ENCODE measurements around the gene ITSN1.
"Not testable (repeated sequence)": the region's sequence is repeated elsewhere in the genome, so short reads cannot be mapped to it uniquely, and the experiment has no call there.

Gene ITSN1

DNA sequence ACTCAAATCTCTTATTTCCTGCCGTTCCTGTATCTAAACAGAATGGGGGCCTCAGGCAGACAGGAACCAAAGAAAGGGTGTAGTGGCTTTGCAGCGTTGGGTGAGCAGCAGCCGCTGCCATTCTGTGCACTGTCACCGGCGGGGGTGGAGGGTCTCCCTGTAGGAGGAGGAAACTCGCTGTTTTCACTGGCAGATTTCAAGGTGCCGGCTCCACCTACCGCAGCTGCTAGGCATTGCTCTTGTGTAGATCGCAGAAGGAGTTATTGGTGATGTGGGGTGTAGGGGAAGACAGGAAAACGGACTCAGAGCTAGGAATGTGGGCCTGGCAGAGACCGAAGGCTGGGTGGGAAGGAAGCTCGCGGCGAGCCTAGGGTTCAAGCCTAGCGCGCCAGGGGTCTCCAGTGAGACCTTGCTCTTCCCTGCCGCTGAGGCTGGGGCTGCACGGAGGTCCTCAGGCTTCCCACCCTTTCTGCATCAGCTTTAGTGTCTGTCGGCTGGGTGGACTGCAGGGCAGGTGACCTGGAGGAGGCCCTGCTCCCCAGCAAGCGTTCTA lies 252.5 kb downstream of the ITSN1 start:
- peak; percentile 90 for DNase-seq (ENCODE audit: low spot score)

DNA sequence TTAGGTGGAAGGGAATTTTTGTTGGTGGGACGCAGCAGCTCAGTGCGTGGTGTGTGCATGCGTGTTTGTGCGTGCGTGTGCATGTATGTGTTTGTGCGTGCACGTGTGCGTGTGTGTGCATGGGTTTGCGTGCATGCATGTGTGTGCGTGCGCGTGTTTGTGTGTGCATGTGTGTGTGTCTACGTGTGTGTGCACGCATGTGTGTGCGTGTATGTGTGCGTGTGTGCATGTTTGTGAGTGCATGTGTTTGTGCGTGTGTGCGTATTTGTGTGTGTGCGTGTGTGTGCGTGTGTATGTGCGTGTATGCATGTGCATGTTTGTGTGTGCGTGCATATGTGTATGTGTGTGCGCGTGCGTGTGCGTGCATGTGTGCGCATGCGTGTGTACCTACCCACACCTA lies 253.1 kb downstream of the ITSN1 start:
- DNase-seq (ENCODE audit: low spot score) = no peak

DNA sequence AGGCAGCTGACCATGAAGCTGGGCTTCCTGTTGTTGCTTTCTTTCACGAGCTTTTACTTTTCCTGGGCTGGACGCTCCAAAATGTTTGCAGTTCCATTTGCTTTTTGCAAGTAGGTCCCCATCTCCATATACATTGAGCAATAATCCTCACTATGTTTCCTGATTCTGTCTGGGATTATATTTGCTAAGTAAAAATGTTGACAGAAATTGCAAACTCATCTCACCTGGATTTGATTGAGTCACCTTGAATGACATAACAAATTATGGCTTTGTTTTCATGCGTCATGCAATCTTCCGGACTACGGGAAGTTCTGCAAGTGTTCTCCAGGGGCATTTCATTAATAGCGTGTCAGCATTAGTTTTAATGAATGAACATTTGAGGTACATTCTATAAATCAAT lies 254.4 kb downstream of the ITSN1 start:
- DNase-seq (ENCODE audit: low spot score) = no peak

DNA sequence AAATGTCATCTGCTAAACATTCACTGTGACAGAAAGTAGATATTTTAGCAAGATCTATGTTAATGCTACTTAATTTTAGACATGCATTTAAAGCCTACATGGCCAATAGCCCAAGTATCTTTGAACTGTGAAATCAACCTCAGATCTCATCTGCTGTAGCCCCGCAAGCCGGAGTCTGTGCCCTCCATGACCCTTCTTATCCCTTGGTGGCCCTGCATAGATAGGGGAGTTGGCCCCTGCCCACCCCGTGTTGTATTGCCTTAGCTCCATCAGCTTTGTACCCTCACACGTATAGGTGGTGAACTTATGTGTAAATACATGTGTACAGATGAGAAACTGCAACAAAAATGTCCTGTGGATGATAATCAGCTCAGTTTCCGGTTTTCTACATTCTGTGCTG lies 254.8 kb downstream of the ITSN1 start:
- DNase-seq (ENCODE audit: low spot score) = no peak

DNA sequence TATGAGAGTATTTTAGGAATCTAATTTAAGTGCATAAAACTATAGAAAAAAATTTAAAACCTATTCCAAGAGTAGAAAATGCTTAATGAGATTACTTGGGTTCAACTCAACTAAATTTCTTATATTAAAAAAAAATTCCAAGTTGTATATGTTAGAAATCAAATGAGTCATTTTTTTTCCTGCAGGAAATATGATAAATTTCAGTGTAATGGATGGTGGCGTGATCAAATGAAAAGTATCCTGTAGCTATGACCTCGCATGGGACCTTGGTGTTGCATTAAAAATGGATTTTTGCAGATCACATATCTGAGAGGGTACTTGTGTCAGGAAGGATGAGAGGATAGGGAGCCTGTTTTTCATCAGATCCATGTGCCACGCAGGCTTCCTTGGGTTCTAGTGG lies 255.4 kb downstream of the ITSN1 start:
- DNase-seq (ENCODE audit: low spot score) = no peak

DNA sequence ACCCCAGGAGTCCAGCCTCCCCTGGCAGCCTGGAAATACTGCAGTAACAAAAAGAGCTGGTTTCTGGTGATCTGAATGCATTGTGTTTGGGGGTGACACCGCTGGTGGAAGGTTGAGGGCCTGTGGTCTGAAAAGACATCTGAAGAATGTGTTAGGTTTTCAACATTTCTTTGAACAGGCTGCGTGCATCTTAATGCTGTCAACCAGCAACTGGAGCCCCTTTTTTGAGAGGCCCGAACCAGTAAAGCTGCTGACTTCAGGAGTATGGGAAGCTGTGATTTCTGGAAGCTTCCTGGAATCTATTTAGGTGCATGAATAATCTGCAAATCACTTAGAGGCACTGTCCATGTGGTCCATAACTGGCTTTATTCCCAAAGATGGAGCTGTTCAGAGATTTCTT lies 256.3 kb downstream of the ITSN1 start:
- DNase-seq (ENCODE audit: low spot score) = no peak

DNA sequence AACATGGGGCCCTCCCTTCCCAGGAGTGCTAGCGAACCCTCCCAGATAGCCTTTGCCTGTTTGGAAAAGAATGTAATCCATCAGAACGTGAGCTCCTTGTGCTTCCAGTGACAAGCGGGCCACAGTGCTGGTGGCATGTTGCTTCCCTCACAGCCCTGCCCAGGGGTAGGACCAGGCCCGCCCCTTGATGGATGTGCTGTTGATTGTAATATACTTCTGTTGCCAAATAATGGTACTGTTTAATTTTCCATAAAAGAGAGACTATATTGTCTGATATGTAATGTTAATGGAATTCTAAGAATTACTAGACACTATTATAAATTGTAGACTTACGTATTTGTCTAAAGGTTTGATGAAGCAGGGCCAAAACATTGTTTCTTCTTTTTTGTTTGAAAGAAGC lies 256.9 kb downstream of the ITSN1 start:
- DNase-seq (ENCODE audit: low spot score) = peak; percentile 30

DNA sequence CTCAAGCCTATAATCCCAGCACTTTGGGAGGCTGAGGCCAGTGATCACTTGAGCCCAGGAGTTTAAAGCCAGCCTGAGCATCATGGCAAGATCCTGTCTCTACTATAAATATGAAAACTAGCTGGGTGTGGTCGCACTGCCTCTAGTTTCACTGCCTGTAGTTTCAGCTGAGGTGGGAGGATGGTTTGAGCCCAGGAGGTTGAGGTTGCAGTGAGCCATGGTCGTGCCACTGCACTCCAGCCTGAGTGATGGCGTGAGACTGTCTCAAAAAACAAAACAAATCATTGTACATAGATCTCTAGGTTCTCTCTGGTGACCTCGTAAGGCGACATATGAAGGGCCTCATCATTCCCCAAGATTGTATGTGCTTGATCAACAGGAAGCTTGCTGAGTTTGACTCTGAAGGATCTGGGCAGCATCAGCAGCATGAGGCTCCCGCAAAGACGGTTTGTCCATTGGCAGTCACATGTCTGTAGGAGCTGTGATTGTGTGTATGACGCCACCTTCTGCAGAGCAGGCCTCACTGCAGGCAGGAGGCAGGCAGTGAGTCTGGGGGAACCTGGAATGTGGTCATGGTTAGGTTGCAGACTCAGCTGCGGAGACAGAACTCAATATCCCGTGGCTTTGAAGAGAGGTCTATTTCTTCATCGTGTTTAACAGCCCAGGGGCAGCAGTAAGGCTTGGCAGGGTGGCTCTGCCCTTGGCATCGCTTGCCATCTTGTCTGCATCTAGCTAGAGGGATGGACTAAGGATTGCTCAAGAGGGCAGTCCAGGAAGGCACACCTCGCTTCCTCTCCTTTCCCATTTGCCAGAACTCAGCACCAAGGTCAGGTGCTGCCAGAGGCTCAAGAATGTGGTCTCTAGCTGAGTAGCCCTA lies 259.3 kb downstream of the ITSN1 start:
- peak; percentile 69 for DNase-seq (ENCODE audit: low spot score)

DNA sequence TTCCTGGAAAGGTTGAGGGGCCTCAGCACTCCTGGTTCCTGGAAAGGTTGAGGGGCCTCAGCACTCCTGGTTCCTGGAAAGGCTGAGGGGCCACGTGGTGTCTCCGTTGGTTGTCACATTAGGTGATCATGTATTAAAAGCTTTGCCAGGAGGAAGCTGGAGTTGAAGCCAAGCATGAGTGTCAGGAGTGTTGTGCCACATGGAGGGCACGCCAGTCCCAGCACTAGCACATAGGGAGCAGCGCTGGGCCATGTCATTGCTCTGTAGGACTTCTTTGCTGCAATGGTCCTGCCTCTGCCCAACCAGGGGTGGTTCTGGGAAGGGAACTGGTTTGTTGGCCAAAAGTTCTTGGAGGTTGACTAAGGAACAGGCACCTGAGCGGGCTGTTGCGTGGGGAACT lies 260.0 kb downstream of the ITSN1 start:
- no peak for DNase-seq (ENCODE audit: low spot score)

DNA sequence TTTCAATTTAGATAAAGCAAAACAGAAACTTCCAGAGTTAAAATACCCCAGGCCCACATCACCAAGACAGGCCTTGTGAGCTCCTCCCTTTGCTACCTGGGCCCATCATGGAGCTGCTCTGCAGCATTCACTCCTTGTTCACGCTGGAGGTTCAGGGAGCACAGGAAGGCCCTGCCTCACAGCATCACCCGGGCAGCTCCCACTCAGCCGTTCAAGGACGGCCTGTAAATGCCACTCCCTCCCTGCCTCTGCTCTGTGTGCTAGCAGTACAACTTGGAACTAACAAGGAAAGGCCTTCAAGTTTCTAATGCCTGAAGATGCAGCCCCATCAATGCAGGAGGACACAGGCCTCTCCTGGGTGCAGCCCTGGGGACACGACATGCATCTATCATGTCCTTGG lies 261.7 kb downstream of the ITSN1 start:
- DNase-seq (ENCODE audit: low spot score) = no peak

DNA sequence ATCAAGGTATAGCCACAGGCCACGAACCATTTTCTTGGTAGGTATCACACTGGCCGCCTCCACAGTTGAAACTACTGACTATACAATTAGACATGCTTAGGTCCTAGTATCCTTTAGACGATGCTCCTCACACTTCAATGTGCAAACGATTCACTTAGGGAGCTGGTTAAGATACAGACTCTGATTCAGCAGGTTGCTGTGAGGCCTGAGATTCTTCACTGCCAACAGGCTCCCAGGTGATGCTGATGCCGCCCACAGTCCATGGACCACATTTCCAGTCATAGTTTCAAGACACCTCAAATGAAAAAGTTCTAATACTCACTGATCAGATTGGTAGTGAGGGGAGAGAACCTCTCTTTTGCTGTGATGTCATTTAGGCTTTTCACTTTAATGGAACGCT lies 266.5 kb downstream of the ITSN1 start:
- DNase-seq (ENCODE audit: low spot score) = no peak

DNA sequence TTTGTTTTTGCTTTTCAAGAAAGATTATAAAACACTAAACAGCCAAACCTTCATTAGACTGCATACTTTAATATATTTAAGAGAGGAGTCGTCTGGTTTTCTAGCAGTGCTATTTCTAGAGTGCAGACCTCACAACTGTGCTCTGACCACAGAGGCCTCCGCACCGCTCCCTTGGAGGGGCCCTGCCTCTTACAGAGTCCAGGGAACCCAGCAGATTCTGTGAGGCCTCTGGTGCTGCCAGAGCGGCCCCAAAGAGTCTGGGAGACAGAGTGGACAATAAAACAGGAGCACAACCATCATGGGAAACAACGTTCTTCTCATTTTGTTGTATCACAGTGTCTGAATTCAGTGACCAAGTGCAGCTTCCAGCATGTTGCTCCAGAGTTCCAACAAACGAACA lies 267.5 kb downstream of the ITSN1 start:
- no peak for DNase-seq (ENCODE audit: low spot score)

DNA sequence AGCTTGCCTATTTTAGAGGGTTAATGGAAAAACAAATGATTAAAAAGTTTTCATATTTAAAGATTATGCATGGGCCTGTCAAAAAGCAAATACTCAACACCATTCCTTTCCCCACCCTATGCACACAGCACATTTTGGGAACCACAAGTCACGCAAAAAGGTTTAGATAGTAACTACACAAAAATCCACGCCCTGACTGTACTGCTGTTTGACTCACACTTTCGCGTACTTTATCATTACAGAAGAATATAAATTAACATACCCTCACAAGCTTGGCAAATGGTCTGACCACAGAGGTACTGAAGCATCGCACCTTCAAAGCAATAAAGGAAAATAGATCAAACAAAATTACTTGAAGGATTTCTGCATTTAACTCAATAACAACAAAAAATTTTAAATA lies 271.9 kb downstream of the ITSN1 start:
- DNase-seq (ENCODE audit: low spot score) = no peak

DNA sequence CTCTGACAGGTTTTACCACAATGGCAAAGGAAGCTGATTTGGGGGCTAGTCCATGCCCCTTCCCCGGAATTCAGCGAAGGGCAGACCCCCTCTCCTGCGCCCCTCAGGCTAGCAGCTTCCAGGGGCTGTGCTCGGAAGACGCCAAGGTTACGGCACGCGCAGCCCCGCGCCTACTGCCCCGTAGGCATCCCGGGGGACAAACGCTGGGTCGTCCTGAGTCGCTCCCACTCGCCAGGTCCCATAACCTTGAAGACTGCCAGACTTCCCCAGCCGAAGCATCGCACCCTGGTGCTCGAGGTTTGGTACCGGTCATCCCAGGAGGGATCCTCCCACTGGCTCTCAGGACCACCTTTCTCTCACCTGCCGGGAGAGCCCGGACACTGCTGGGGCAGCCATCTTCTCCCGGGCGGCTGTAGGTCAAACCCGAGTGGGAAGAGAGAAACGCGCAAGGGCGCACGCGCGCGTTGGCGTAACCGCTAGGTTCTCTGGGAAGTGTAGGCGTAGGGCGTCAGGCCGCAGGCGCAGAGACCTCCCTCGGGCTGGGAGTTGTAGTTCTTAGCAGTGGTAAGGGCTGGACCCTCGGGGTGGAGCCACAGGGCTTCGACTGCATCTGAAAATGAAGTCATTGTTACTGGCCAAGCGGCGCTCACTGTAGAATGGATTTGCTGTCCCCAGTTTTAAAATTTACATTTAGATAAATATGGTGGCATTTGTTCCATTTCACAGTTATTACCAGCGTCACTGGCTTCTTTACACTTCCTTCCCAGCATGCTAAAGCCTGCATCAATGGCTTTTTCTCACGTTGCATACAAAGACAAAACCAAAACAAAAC lies 273.3 kb downstream of the ITSN1 start, which contains the start of gene ATP5PO:
ATP5PO (minus strand) TSS at position 437 of the 832 bp plus-strand sequence; CDS start at position 396, 41 bp downstream.
- peak; percentile 99 for DNase-seq (ENCODE audit: low spot score)

DNA sequence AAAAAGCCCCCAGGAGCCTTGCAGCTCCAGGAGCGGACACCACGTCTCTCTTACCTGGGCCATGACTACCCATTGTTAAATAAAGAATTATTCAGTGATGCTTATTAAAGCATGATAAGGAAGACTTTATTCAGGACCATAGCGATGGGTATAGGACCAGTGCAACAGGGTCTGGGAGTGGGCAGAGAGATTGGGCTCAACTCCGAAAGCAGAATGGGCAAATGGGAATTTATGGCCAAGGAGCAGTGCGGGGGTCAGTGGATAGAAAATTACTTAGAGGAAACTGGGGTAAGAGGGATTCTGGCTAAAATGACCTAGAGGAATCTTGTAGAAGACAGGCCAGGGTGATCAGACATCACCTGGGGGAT lies 273.9 kb downstream of the ITSN1 start:
- no peak for DNase-seq (ENCODE audit: low spot score)

DNA sequence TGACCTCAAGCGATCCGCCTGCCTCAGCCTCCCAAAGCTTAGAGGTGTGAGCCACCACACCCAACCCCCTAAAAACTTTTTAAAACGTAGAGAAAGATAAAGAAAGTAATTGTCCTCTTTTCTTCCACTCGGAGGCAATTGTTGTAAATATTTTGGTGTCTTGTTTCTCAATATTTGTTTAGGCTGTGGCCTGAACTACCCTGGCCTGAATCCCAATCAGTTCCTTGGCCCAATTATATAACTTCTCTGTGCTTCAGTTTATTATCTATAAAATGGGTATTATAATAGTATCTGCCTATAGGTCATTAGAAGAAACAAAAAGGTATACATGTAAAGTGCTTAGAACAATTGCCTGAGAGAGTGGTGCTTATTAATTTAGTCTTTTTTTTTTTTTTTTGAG lies 275.1 kb downstream of the ITSN1 start:
- DNase-seq (ENCODE audit: low spot score) = no peak

DNA sequence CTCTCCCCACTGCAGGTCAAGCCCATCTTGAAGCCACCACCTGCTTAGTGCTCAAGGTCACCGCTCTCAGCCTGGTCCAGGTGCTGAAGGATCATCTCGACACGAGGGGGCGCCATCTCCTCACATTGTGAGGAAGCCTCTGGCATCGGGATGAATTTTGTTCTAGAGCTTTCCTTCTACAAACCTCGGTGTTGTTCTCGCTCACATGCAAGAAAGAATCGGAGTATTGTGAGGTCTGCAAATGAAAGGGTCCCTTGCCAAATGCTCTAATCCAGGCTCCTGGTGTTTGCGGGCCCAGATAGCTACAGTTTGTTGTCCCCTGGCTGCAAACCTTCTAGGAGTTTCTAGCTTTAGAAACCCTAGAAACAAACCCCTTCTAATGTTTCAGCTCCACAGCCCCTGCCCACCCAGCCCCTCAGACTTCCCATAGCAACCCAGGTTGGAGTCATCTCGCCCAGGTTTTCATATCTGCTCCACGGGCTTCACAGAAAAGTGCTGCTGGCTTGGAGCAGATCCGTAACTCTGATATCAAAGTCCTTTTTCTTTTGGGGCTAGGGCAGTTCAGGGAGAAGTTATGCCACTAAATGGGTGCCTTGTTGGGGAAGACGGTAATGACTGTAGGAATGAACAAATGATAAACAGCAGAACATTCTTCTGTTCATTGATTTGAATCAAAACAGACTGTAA lies 281.9 kb downstream of the ITSN1 start:
- peak; percentile 84 for DNase-seq (ENCODE audit: low spot score)

DNA sequence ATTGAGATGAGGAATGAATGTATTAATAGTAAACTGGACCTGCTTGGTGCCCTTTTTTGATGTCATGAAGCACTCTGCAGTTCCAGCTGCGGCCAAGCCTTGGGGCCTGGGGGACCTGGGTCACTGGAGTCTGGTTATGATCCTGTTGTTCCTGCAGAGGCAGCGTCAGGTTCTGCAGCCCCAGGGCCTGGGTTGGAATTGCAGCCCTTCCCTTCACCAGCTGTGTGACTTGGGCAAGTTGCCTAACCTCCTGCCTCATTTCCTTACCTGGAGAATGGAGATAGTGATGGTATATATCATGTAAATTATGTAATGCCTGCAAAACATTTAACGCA lies 282.4 kb downstream of the ITSN1 start:
- no peak for DNase-seq (ENCODE audit: low spot score)

DNA sequence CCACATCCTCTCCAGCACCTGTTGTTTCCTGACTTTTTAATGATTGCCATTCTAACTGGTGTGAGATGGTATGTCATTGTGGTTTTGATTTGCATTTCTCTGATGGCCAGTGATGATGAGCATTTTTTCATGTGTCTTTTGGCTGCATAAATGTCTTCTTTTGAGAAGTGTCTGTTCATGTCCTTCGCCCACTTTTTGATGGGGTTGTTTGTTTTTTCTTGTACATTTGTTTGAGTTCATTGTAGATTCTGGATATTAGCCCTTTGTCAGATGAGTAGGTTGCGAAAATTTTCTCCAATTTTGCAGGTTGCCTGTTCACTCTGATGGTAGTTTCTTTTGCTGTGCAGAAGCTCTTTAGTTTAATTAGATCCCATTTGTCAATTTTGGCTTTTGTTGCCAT lies 283.9 kb downstream of the ITSN1 start:
- not testable (repeated sequence) for DNase-seq (ENCODE audit: low spot score)

DNA sequence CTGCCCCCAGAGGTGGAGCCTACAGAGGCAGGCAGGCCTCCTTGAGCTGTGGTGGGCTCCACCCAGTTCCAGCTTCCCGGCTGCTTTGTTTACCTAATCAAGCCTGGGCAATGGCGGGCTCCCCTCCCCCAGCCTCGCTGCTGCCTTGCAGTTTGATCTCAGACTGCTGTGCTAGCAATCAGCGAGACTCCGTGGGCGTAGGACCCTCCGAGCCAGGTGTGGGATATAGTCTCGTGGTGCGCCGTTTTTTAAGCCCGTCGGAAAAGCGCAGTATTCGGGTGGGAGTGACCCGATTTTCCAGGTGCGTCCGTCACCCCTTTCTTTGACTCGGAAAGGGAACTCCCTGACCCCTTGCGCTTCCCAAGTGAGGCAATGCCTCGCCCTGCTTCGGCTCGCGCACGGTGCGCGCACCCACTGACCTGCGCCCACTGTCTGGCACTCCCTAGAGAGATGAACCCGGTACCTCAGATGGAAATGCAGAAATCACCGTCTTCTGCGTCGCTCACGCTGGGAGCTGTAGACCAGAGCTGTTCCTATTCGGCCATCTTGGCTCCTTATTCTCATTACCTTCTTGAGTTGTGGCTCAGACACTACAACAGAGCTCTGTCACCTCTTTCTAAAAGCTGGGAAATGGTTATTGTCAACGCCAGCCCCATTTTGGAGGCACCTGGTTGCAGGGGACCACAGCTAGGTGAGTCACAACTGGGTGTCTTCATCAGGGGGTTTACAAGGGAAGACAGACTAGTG lies 288.9 kb downstream of the ITSN1 start:
- DNase-seq (ENCODE audit: low spot score) = not testable (repeated sequence)

DNA sequence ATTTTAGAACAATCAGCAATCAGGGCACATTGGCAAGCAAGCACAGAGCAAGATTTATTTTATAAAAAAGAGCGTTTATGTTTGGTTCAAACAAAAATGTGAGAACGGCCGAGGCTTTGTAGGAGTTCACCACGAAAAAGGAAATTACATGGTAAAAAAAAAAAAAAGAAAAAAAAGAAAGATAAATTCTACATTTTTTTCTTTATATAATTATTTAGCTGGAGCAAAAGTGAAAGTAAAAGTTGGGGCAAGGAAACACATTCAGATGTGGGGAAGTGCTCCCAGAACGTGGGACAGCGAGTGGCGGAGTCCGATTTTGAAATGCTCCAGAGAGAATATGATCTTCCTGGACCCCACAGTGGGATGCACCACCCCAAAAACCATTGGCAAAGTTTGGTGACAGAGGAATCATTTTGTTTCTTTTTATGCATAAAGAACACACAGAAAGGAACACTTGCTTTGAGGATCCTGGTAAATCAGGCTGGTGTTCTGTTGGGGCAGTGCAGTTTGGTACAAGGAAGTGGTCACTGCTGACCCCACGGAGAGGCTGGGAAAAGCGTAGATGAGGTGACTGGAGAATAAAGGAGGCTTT lies 289.6 kb downstream of the ITSN1 start:
- DNase-seq (ENCODE audit: low spot score) = peak; percentile 58

All from AG20443 (cell line).